ENCODE results near the gene ERLEC1.

- TF ChIP-seq CSRNP3 (CRISPR knock-in tag; IDR thresholded peaks at IDR 0.05) (no peak), ZC3H10 (CRISPR knock-in tag; IDR thresholded peaks at IDR 0.05) (no peak), ZFP3 (CRISPR knock-in tag; IDR thresholded peaks at IDR 0.05) (no peak), ZFP30 (CRISPR knock-in tag; IDR thresholded peaks at IDR 0.05) (no peak), ZNF8 (CRISPR knock-in tag; IDR thresholded peaks at IDR 0.05) (no peak), ARNTL (CRISPR knock-in tag; IDR thresholded peaks at IDR 0.05; ENCODE audit: borderline replicate concordance, low read depth) (no peak), POU6F1 (CRISPR knock-in tag; IDR thresholded peaks at IDR 0.05; ENCODE audit: borderline replicate concordance, low read depth) (no peak), PATZ1 (CRISPR knock-in tag; IDR thresholded peaks at IDR 0.05; ENCODE audit: borderline replicate concordance) (no peak), TOX (CRISPR knock-in tag; IDR thresholded peaks at IDR 0.05; ENCODE audit: borderline replicate concordance) (no peak), ZNF70 (CRISPR knock-in tag; IDR thresholded peaks at IDR 0.05) (no peak), OSR1 (CRISPR knock-in tag; IDR thresholded peaks at IDR 0.05) (no peak)
- TF ChIP-seq, protein P1, sequence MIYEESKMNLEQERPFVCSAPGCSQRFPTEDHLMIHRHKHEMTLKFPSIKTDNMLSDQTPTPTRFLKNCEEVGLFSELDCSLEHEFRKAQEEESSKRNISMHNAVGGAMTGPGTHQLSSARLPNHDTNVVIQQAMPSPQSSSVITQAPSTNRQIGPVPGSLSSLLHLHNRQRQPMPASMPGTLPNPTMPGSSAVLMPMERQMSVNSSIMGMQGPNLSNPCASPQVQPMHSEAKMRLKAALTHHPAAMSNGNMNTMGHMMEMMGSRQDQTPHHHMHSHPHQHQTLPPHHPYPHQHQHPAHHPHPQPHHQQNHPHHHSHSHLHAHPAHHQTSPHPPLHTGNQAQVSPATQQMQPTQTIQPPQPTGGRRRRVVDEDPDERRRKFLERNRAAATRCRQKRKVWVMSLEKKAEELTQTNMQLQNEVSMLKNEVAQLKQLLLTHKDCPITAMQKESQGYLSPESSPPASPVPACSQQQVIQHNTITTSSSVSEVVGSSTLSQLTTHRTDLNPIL (CRISPR knock-in tag; IDR thresholded peaks at IDR 0.05; ENCODE audit: low read depth): no peak
These were observed 67.8 kb downstream of the ERLEC1 start for GRCh38 chr2:53854678-53855077.
